ENCODE measurements around the gene HDAC1. TPM values are rescaled to one million over a fixed set of nuclear protein-coding genes. Genes with fewer than 3 reads are reported as not detected.

Gene HDAC1
- total and polyA plus RNA-seq, 2 of the 13 experiments (the other 11 are each of a cell fraction or from before 2014, with no cell fraction given) = 93.5 to 189 TPM

DNA sequence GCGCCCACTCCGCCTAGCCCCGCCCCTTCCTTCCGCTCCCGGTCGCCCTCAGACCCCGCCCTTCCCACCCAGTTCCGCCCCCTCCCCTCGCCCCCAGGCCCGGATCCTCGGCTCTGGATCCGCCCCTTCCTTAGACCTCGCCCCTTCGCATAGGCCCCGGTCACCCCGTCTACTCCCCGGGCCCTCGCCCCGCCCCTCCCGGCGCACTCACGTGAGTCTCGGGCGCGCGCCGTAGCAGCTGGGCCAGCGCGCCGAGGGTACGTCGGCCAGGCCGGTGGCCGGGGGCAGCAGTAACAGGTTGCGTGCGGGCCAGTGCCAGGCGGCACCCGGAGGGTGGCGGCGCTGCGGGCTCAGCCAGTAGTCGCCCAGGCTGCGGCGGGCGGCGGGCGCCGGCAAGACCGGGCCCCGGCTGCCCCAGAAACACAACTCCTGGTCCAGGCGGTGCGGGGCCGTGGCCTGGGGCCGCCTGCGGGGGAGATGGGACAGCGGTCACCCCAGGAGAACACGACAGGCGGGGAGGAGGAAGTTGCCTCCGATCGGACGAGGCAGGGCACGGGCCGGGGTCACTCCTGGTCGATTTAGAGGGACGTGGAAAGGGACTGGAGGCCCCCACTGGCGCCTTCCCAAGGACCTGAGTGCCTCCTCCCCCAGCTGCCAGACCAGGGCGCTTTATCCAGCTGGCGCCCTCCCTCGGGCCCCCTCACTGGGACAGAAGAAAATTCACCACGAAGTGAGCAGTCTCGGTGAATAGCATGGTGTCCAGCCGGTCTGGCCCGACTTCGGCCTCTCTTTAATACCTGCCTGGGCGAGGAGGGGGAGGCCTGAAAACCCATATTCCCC lies 59.7 kb downstream of the HDAC1 start (continued):
- TF ChIP-seq RBAK (CRISPR knock-in tag; IDR thresholded peaks at IDR 0.05) (no peak), ZMYM4 (CRISPR knock-in tag; IDR thresholded peaks at IDR 0.05) (peak; percentile 27; the same call in 1 of the 2 replicates), ZNF772 (CRISPR knock-in tag; IDR thresholded peaks at IDR 0.05) (no peak; the same call in 1 of the 2 replicates), HOXD1 (CRISPR knock-in tag; IDR thresholded peaks at IDR 0.05) (no peak), ZBTB3 (CRISPR knock-in tag; IDR thresholded peaks at IDR 0.05; ENCODE audit: borderline replicate concordance, low read depth) (0 out of 2 replicates have a peak, but pooled peaks have one; percentile 19), ARNTL (CRISPR knock-in tag; IDR thresholded peaks at IDR 0.05) (peak; percentile 18; the same call in 1 of the 2 replicates), ZNF703 (CRISPR knock-in tag; IDR thresholded peaks at IDR 0.05; ENCODE audit: borderline replicate concordance) (peak; percentile 53; the same call in 1 of the 2 replicates), SNAI1 (CRISPR knock-in tag; IDR thresholded peaks at IDR 0.05; ENCODE audit: borderline replicate concordance) (no peak), ARID2 (CRISPR knock-in tag; IDR thresholded peaks at IDR 0.05; ENCODE audit: borderline replicate concordance) (peak; percentile 38; the same call in 1 of the 2 replicates), U2AF2 (IDR thresholded peaks at IDR 0.05; ENCODE audit: low read depth, low read length) (no peak), MED13 (CRISPR knock-in tag; IDR thresholded peaks at IDR 0.05) (peak; percentile 32; the same call in 1 of the 2 replicates), ZNF235 (CRISPR knock-in tag; IDR thresholded peaks at IDR 0.05; ENCODE audit: borderline replicate concordance) (peak; percentile 39; the same call in 1 of the 2 replicates), ZNF232 (CRISPR knock-in tag; IDR thresholded peaks at IDR 0.05; ENCODE audit: borderline replicate concordance) (no peak), DPF2 (CRISPR knock-in tag; IDR thresholded peaks at IDR 0.05; ENCODE audit: borderline replicate concordance, low read depth) (no peak), ZNF724P (CRISPR knock-in tag; IDR thresholded peaks at IDR 0.05; ENCODE audit: borderline replicate concordance) (peak; percentile 51; the same call in 1 of the 2 replicates), YEATS2 (CRISPR knock-in tag; IDR thresholded peaks at IDR 0.05; ENCODE audit: borderline replicate concordance) (no peak), AGO1 (IDR thresholded peaks at IDR 0.05; ENCODE audit: low read depth, low read length, poor library complexity, severe bottlenecking) (no peak)
- TF ChIP-seq, protein P1, sequence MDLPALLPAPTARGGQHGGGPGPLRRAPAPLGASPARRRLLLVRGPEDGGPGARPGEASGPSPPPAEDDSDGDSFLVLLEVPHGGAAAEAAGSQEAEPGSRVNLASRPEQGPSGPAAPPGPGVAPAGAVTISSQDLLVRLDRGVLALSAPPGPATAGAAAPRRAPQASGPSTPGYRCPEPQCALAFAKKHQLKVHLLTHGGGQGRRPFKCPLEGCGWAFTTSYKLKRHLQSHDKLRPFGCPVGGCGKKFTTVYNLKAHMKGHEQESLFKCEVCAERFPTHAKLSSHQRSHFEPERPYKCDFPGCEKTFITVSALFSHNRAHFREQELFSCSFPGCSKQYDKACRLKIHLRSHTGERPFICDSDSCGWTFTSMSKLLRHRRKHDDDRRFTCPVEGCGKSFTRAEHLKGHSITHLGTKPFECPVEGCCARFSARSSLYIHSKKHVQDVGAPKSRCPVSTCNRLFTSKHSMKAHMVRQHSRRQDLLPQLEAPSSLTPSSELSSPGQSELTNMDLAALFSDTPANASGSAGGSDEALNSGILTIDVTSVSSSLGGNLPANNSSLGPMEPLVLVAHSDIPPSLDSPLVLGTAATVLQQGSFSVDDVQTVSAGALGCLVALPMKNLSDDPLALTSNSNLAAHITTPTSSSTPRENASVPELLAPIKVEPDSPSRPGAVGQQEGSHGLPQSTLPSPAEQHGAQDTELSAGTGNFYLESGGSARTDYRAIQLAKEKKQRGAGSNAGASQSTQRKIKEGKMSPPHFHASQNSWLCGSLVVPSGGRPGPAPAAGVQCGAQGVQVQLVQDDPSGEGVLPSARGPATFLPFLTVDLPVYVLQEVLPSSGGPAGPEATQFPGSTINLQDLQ (CRISPR knock-in tag; IDR thresholded peaks at IDR 0.05) = peak; percentile 99
- TF ChIP-seq, protein P2, sequence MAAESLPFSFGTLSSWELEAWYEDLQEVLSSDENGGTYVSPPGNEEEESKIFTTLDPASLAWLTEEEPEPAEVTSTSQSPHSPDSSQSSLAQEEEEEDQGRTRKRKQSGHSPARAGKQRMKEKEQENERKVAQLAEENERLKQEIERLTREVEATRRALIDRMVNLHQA (CRISPR knock-in tag; IDR thresholded peaks at IDR 0.05) = no peak; the same call in 1 of the 2 replicates
- TF ChIP-seq, protein P3, sequence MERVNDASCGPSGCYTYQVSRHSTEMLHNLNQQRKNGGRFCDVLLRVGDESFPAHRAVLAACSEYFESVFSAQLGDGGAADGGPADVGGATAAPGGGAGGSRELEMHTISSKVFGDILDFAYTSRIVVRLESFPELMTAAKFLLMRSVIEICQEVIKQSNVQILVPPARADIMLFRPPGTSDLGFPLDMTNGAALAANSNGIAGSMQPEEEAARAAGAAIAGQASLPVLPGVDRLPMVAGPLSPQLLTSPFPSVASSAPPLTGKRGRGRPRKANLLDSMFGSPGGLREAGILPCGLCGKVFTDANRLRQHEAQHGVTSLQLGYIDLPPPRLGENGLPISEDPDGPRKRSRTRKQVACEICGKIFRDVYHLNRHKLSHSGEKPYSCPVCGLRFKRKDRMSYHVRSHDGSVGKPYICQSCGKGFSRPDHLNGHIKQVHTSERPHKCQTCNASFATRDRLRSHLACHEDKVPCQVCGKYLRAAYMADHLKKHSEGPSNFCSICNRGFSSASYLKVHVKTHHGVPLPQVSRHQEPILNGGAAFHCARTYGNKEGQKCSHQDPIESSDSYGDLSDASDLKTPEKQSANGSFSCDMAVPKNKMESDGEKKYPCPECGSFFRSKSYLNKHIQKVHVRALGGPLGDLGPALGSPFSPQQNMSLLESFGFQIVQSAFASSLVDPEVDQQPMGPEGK (CRISPR knock-in tag; IDR thresholded peaks at IDR 0.05) = no peak
- TF ChIP-seq, protein P4, sequence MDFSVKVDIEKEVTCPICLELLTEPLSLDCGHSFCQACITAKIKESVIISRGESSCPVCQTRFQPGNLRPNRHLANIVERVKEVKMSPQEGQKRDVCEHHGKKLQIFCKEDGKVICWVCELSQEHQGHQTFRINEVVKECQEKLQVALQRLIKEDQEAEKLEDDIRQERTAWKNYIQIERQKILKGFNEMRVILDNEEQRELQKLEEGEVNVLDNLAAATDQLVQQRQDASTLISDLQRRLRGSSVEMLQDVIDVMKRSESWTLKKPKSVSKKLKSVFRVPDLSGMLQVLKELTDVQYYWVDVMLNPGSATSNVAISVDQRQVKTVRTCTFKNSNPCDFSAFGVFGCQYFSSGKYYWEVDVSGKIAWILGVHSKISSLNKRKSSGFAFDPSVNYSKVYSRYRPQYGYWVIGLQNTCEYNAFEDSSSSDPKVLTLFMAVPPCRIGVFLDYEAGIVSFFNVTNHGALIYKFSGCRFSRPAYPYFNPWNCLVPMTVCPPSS (IDR thresholded peaks at IDR 0.05) = no peak
- TF ChIP-seq, protein P5, sequence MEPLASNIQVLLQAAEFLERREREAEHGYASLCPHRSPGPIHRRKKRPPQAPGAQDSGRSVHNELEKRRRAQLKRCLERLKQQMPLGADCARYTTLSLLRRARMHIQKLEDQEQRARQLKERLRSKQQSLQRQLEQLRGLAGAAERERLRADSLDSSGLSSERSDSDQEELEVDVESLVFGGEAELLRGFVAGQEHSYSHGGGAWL (CRISPR knock-in tag; IDR thresholded peaks at IDR 0.05) = no peak; the same call in 1 of the 2 replicates

Data from HepG2 (cell line).